RWPE2 (cell line): ENCODE data around the gene KRTAP2-2.

Experiments used
- ATAC-seq: fragments of 200-7000 bp; cut with Tn5 transposase; 3 replicates; pipeline ENCODE4 v1.9.1; 2021; ENCODE audit warnings: low read depth
- DNase-seq: peaks from one replicate; pipeline ENCODE4 v3.0.0-alpha.2; 2020; ENCODE audit warnings: low spot score
- H3K27ac ChIP-seq: fragments of 450-650 bp; 2 replicates; pipeline ENCODE4 v1.5.1; 2017; ENCODE audit warnings: mild to moderate bottlenecking; ENCODE audit not compliant: poor library complexity, severe bottlenecking
- H3K27me3 ChIP-seq: fragments of 250-450 bp; sonication (Bioruptor Pico); 2 replicates; pipeline ENCODE4 v1.5.1; 2021; ENCODE audit warnings: mild to moderate bottlenecking, moderate library complexity; ENCODE audit not compliant: insufficient read depth, poor library complexity, severe bottlenecking
- H3K36me3 ChIP-seq: fragments of 250-450 bp; sonication (Bioruptor Pico); 2 replicates; pipeline ENCODE4 v1.5.1; 2020; ENCODE audit warnings: low read depth, mild to moderate bottlenecking, moderate library complexity
- H3K4me1 ChIP-seq: fragments of 250-450 bp; sonication (Bioruptor Pico); 2 replicates; pipeline ENCODE4 v1.5.1; 2021; ENCODE audit warnings: mild to moderate bottlenecking, moderate library complexity; ENCODE audit not compliant: insufficient read depth, poor library complexity, severe bottlenecking
- H3K4me3 ChIP-seq: fragments of 250-450 bp; sonication (Bioruptor Pico); 2 replicates; pipeline ENCODE4 v1.5.1; 2021; ENCODE audit warnings: mild to moderate bottlenecking, moderate library complexity; ENCODE audit not compliant: severe bottlenecking
- H3K9me3 ChIP-seq: fragments of 250-450 bp; sonication (Bioruptor Pico); 2 replicates; pipeline ENCODE4 v1.5.1; 2021; ENCODE audit warnings: mild to moderate bottlenecking, moderate library complexity; ENCODE audit not compliant: severe bottlenecking
- TF ChIP-seq, protein P1 (sequence below): fragments of 450-650 bp; IDR thresholded peaks from one replicate; pipeline ENCODE4 v1.5.1; 2017; ENCODE audit warnings: mild to moderate bottlenecking, moderate library complexity; ENCODE audit not compliant: poor library complexity, severe bottlenecking

The KRTAP2-2 gene

DNA sequence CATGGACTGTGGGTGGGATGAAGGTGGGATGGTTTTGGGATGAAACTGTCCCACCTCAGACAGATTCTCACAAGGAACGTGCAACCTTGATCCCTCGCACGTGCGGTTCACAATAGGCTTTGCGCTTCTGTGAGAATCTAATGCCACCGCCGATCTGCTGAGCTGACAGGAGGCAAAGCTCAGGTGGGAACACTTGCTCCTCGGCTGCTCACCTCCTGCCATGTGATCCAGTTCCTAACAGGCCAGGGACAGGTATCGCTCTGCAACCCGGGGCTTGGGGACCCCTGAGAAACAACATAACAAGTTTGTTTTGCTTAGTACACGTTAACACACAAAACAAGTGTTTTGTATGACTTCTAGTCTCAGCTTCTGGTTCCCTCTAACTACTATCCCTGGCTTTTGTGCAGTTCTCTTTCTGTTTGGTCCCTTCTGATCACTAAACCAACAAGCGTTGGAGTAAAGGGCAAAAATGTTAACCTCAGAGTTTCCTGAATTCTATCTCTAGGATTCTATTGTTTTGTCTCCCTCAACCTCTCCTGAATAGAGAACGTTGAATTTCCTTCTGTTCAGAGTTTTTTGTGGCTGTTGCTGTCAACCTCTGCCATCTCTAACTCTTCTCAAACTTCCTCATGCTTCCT lies 38.3 kb downstream of the KRTAP2-2 start:
- no peak for DNase-seq
- Histone ChIP-seq H3K4me1 (peaks cover 3% of the 10 kb centered on the region), H3K27ac (no peak overlapping the region), H3K9me3 (no peaks in the 10 kb centered on the region), H3K36me3 (no peaks in the 10 kb centered on the region), H3K27me3 (no peaks in the 10 kb centered on the region), H3K4me3 (no peak overlapping the region)
- no peak for ATAC-seq
- TF ChIP-seq, protein P1, sequence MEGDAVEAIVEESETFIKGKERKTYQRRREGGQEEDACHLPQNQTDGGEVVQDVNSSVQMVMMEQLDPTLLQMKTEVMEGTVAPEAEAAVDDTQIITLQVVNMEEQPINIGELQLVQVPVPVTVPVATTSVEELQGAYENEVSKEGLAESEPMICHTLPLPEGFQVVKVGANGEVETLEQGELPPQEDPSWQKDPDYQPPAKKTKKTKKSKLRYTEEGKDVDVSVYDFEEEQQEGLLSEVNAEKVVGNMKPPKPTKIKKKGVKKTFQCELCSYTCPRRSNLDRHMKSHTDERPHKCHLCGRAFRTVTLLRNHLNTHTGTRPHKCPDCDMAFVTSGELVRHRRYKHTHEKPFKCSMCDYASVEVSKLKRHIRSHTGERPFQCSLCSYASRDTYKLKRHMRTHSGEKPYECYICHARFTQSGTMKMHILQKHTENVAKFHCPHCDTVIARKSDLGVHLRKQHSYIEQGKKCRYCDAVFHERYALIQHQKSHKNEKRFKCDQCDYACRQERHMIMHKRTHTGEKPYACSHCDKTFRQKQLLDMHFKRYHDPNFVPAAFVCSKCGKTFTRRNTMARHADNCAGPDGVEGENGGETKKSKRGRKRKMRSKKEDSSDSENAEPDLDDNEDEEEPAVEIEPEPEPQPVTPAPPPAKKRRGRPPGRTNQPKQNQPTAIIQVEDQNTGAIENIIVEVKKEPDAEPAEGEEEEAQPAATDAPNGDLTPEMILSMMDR = no peak

DNA sequence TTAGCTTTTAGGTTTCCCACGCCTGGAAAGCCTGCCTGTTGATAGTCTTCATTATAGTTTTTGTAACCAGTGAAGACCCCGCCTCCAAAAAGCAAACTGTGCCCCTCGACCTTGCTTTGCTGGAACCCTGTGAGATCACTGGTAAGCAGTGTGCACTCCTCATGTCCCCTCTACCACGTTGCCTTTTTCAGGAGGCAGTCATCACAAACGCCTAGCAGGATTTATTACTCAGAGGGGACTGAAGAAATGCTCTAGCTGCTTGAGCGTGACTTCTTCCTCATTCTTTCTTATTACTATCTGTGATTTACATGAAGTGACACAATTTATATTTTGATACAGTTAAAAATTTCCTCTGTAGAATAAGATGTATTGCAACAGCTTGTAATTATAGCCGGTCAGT lies 39.6 kb downstream of the KRTAP2-2 start:
- no peaks in the 10 kb centered on the region for H3K36me3 ChIP-seq
- TF ChIP-seq, protein P1 = no peak
- H3K27me3 ChIP-seq = no peaks in the 10 kb centered on the region
- DNase-seq = no peak
- no peak for ATAC-seq
- peaks cover 3% of the 10 kb centered on the region for H3K4me1 ChIP-seq
- no peaks in the 10 kb centered on the region for H3K9me3 ChIP-seq
- H3K4me3 ChIP-seq = no peak overlapping the region
- H3K27ac ChIP-seq = no peak overlapping the region

DNA sequence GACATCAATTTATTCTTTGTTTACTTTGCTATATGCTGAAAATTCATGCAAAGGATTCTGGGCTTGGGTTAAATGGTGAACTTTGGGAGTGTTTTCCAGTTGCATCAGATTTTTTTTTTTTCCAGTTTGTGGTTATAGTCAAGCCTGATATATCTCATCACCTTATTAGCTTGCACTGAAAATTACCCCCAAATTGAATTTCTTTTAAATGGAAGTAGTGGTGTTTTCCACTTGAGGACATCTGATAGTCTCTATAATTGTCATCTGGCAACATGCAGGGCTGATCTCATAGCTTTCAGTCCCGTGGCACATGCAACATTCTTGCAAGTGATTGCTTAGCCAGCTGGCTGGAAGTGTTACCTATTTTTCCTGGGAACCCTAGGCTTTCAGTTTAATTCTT lies 41.4 kb downstream of the KRTAP2-2 start:
- ATAC-seq (no peak), DNase-seq (no peak)
- Histone ChIP-seq H3K27ac (no peak overlapping the region), H3K27me3 (no peaks in the 10 kb centered on the region), H3K4me3 (no peak overlapping the region), H3K4me1 (peaks cover 11% of the 10 kb centered on the region), H3K36me3 (no peaks in the 10 kb centered on the region), H3K9me3 (no peaks in the 10 kb centered on the region)
- TF ChIP-seq, protein P1 = no peak

DNA sequence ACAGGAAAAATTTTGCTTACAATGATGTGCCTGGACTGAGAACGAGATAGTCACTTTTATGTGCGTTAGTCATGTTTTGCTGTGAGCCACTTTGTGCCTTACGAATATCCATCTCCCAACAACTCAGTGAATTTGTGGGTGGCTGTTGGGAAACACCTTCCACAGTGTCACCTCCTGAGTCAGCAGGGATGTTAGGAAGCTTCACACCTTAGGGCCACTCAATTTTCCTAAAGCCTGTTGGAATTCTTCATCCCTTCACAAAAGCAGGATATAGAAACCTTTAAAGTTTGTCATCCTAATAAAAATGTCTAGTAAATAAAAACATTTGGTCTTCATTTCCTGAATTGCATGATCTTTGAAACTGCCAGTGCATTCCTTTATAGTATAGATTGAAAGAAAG lies 41.8 kb downstream of the KRTAP2-2 start:
- Histone ChIP-seq H3K27ac (no peak overlapping the region), H3K36me3 (no peaks in the 10 kb centered on the region), H3K4me3 (no peak overlapping the region), H3K9me3 (no peaks in the 10 kb centered on the region), H3K4me1 (peaks cover 11% of the 10 kb centered on the region), H3K27me3 (no peaks in the 10 kb centered on the region)
- no peak for DNase-seq
- no peak for ATAC-seq
- TF ChIP-seq, protein P1 = no peak

GRCh38 chr17:41012326-41013120 lies 42.5 kb downstream of the KRTAP2-2 start:
- H3K4me1 ChIP-seq = peaks cover 11% of the 10 kb centered on the region

More at GRCh38 chr17:41012326-41013120, 42.5 kb downstream of the KRTAP2-2 start:
- no peaks in the 10 kb centered on the region for H3K36me3 ChIP-seq
- no peak for ATAC-seq
- no peaks in the 10 kb centered on the region for H3K27me3 ChIP-seq
- no peak overlapping the region for H3K27ac ChIP-seq
- TF ChIP-seq, protein P1 = no peak
- H3K4me3 ChIP-seq = no peak overlapping the region
- DNase-seq = no peak
- no peaks in the 10 kb centered on the region for H3K9me3 ChIP-seq
